Spleen (tissue), 11 donors: Measurements from ENCODE around the gene MPV17L2. TPM values are rescaled to one million over a fixed set of nuclear protein-coding genes. Genes with fewer than 3 reads are reported as not detected.

Experiments
- DNase-seq: peaks from one replicate; pipeline ENCODE4 v3.0.0-alpha.2; 2020
- H3K27ac ChIP-seq, 8 donors: fragments of 200-600 bp; sonication (generic) in 7 of 8; 1 replicate in 4 of 8; 2 replicates in 4 of 8; pipeline versions ENCODE4 v1.5.0 to v1.8.0; 2016 to 2021; ENCODE audit warnings: inconsistent platforms in 4 of 8, mild to moderate bottlenecking in 4 of 8, moderate library complexity in 1 of 8
- H3K27me3 ChIP-seq, 7 donors: fragments of 200-600 bp; sonication (generic) in 6 of 7; replicated peaks in 1 of 7; 1 replicate in 4 of 7; 2 replicates in 3 of 7; pipeline versions ENCODE4 v1.5.0 to v1.8.0; 2016 to 2021; ENCODE audit warnings: inconsistent platforms in 3 of 7, mild to moderate bottlenecking in 1 of 7
- H3K36me3 ChIP-seq, 6 donors: fragments of 200-600 bp; sonication (generic) in 5 of 6; 1 replicate in 4 of 6; 2 replicates in 2 of 6; pipeline versions ENCODE4 v1.5.0 to v1.8.0; 2016 to 2021; ENCODE audit warnings: inconsistent platforms in 2 of 6
- H3K4me1 ChIP-seq, 6 donors: fragments of 200-600 bp; sonication (generic) in 5 of 6; 1 replicate in 3 of 6; 2 replicates in 3 of 6; pipeline versions ENCODE4 v1.5.0 to v1.8.0; 2016 to 2021; ENCODE audit warnings: inconsistent platforms in 3 of 6
- H3K4me3 ChIP-seq, 8 donors: fragments of 200-600 bp; sonication (generic) in 7 of 8; 1 replicate in 4 of 8; 2 replicates in 4 of 8; pipeline versions ENCODE4 v1.5.0 to v1.8.0; 2016 to 2021; ENCODE audit warnings: inconsistent platforms in 4 of 8, mild to moderate bottlenecking in 4 of 8, moderate library complexity in 2 of 8
- H3K9me3 ChIP-seq, 8 donors: fragments of 200-600 bp; sonication (generic) in 7 of 8; 1 replicate in 4 of 8; 2 replicates in 4 of 8; pipeline versions ENCODE4 v1.5.0 to v1.8.0; 2016 to 2021; ENCODE audit warnings: inconsistent platforms in 4 of 8
- POLR2A ChIP-seq, 3 donors: fragments of 450-650 bp; IDR thresholded peaks; one replicate each; pipeline ENCODE4 v1.5.1; 2017; ENCODE audit warnings: antibody characterized with exemption in 3 of 3, mild to moderate bottlenecking in 1 of 3
- POLR2AphosphoS5 ChIP-seq, 3 donors: sonication (generic); formaldehyde crosslinking; IDR thresholded peaks; one replicate each; pipeline ENCODE4 v1.5.1; 2017; ENCODE audit warnings: antibody characterized with exemption in 3 of 3
- WGBS, 5 donors: extraction: QIAGEN DNeasy Blood & Tissue Kit in 3 of 5; methylation state at CpG; one replicate each; pipeline versions ENCODE4 v1.1.5 to v1.1.7; 2013 to 2018; 5-methylcytosine and 5-hydroxymethylcytosine counted together
- intact Hi-C: fragments of 100-400 bp; cut with DNase I; formaldehyde crosslinking; loops from one replicate; pipeline ENCODE4 v1.15.0; 2023; ENCODE audit warnings: low total_unique reads
- polyA plus RNA-seq, 3 donors: library from polyadenylated mRNA; stranded (reverse); fragments of 200-250 nt; gene quantifications; one replicate each; pipeline ENCODE4 v1.2.1, GENCODE V29; 2013
- total RNA-seq, 7 donors: library from RNA; depleted of rRNA in 3 of 7; stranded (reverse); fragments of >200 nt in 3 of 7; fragmentation: NEBNext Ultra II Directional in 4 of 7; extraction: Animal tissue kit (Norgen Biotek cat#: 25700) in 4 of 7; gene quantifications; one replicate each; pipeline versions ENCODE4 v1.1.0 to v1.2.1, GENCODE V29; 2016 to 2021
- TF ChIP-seq, protein P1 (sequence below), 11 experiments: fragments of 200-600 bp in 7 of 11; fragments of 450-650 bp in 4 of 11; sonication (generic) in 4 of 11; IDR thresholded peaks in 8 of 11; conservative IDR thresholded peaks in 3 of 11; 1 replicate in 7 of 11; 2 replicates in 4 of 11; pipeline versions ENCODE4 v1.4.0 to v1.8.0; 2016 to 2021; ENCODE audit warnings: antibody characterized with exemption in 11 of 11, inconsistent platforms in 4 of 11, mild to moderate bottlenecking in 1 of 11
- donor health status: healthy with polysubstance abuse.
- donor health status: DM: no; HTN: no; CAD: no; lungs with moderate emphysema.
- donor health status: DM: no; HTN: no; CAD: no.
- donor health status: Bipolar disorder and iron deficiency.
- donor health status: healthy.
- donor health status: DM: no; HTN: no; CAD: no.
- donor health status: DM: yes; HTN: yes; CAD: no.

MPV17L2 gene
- total and polyA plus RNA-seq, 10 donors = 7.8 to 15.4 (median 11.5) TPM

DNA sequence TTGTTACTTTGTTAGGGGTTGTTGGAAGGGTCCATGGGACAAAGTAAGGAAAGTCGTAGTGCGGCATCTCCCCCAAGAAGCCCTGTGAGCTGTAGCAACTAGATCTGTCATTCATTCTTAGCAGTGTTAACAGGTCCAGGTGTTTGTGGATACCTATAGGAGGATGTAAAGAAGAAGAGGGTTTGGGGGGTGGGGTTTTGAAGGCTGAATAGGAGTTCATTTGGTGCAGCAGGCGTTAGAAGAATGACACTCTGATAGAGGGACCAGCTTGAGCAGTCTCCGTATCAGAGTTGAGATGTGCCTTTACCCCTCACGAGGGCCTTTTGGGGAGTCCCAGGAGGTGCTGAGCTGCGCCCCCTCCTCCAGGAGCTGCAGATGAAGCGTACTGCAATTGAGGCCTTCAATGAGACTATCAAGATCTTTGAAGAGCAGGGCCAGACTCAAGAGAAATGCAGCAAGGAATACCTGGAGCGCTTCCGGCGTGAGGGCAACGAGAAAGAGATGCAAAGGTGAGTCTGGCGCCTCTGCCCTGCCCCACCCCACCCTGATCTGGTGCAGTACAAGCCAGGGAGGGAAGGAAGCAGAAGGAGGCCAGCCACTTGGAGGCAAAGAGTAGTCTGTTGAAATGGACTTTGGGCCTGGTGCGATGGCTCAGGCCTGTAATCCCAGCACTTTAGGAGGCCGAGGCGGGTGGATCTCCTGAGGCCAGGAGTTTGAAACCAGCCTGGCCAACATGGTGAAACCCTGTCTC, 27.0 kb upstream of the MPV17L2 start:
- no peak for DNase-seq
- Histone ChIP-seq H3K36me3 (peaks cover 0 to 79% (median 46%) of the 10 kb centered on the region in 6 donors), H3K4me1 (peaks cover 16 to 53% (median 45%) of the 10 kb centered on the region in 6 donors), H3K27ac (no peak overlapping the region), H3K9me3 (no peaks in the 10 kb centered on the region), H3K4me3 (no peak overlapping the region), H3K27me3 (no peaks in the 10 kb centered on the region)
- WGBS, 5 donors = 94 to 99% (median 96%) methylated on average over 15 of the region's 15 CpGs
- TF ChIP-seq POLR2AphosphoS5 (IDR thresholded peaks at IDR 0.05) = no peak
- TF ChIP-seq POLR2A (IDR thresholded peaks at IDR 0.05) = no peak
- TF ChIP-seq, protein P1, sequence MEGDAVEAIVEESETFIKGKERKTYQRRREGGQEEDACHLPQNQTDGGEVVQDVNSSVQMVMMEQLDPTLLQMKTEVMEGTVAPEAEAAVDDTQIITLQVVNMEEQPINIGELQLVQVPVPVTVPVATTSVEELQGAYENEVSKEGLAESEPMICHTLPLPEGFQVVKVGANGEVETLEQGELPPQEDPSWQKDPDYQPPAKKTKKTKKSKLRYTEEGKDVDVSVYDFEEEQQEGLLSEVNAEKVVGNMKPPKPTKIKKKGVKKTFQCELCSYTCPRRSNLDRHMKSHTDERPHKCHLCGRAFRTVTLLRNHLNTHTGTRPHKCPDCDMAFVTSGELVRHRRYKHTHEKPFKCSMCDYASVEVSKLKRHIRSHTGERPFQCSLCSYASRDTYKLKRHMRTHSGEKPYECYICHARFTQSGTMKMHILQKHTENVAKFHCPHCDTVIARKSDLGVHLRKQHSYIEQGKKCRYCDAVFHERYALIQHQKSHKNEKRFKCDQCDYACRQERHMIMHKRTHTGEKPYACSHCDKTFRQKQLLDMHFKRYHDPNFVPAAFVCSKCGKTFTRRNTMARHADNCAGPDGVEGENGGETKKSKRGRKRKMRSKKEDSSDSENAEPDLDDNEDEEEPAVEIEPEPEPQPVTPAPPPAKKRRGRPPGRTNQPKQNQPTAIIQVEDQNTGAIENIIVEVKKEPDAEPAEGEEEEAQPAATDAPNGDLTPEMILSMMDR (IDR thresholded peaks at IDR 0.05 in 8 of 11, conservative IDR thresholded peaks at IDR 0.05 in 3 of 11) = no peak
- intact Hi-C loops = no loop called here

DNA sequence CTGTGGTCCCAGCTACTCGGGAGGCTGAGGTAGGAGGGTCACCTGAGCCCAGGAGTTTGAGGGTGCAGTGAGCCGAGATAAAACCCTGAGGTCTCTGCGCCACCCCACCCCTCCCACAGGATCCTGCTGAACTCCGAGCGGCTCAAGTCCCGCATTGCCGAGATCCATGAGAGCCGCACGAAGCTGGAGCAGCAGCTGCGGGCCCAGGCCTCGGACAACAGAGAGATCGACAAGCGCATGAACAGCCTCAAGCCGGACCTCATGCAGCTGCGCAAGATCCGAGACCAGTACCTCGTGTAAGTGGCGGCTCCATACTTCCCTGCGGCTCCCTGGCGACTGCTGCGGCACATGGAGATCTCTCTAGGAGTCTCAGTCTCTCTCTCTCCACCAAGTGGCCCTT, 26.0 kb upstream of the MPV17L2 start:
- H3K27ac ChIP-seq = no peak overlapping the region
- no peak overlapping the region for H3K4me3 ChIP-seq
- intact Hi-C loops = no loop called here
- H3K36me3 ChIP-seq = peaks cover 0 to 76% (median 45%) of the 10 kb centered on the region in 6 donors
- TF ChIP-seq POLR2A (IDR thresholded peaks at IDR 0.05) (no peak), POLR2AphosphoS5 (IDR thresholded peaks at IDR 0.05) (peak in 1 of 3 donors; percentile 27)
- no peak for DNase-seq
- 93 to 97% (median 96%) methylated on average over 18 to 21 of the region's 21 CpGs for WGBS, 5 donors
- no peaks in the 10 kb centered on the region for H3K9me3 ChIP-seq
- no peaks in the 10 kb centered on the region for H3K27me3 ChIP-seq
- H3K4me1 ChIP-seq = peaks cover 20 to 54% (median 47%) of the 10 kb centered on the region in 6 donors

DNA sequence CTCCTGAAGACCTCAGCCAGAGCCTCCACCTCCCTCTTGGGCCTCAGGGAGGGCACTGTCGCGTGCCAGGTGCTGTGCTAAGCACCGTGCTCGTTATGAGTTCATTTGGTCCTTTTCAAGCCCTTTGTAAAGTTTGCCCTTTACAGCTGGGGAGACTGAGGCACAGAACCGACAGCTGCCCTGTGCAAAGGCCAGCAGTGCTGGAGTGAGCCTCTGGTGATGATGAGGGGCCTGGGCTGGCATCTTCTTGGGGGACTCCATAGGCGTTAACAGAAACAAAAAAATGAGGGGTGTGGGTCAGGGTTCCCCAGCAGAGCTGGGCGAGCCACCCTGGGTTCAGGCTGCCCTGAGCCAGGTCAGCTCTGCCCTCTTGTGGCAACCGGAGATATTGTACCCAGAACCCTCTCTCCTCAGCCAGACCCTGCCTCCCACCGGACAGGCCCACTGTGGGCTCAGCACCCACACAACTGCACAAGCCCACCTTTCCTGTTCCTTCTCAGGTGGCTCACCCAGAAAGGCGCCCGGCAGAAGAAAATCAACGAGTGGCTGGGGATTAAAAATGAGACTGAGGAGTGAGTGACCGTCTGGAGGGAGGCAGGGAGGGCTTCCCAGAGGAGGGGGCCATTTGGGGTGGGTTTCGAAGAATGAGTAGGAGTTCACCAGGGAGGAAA, 24.9 kb upstream of the MPV17L2 start:
- Histone ChIP-seq H3K27me3 (no peaks in the 10 kb centered on the region), H3K9me3 (no peaks in the 10 kb centered on the region), H3K4me1 (peaks cover 27 to 61% (median 55%) of the 10 kb centered on the region in 6 donors), H3K36me3 (peaks cover 0 to 65% (median 42%) of the 10 kb centered on the region in 6 donors), H3K4me3 (peak overlapping the region in 1 of 8 donors; percentile 58), H3K27ac (peak overlapping the region; percentile 83 to 95 (median 92))
- DNase-seq = peak; percentile 89
- TF ChIP-seq POLR2A (IDR thresholded peaks at IDR 0.05) = no peak
- TF ChIP-seq, protein P1 (IDR thresholded peaks at IDR 0.05 in 8 of 11, conservative IDR thresholded peaks at IDR 0.05 in 3 of 11) = peak; percentile 58 to 89 (median 84)
- no peak for TF ChIP-seq POLR2AphosphoS5 (IDR thresholded peaks at IDR 0.05)
- WGBS, 5 donors = 63 to 72% (median 70%) methylated on average over 14 of the region's 14 CpGs
- intact Hi-C loops = no loop called here

DNA sequence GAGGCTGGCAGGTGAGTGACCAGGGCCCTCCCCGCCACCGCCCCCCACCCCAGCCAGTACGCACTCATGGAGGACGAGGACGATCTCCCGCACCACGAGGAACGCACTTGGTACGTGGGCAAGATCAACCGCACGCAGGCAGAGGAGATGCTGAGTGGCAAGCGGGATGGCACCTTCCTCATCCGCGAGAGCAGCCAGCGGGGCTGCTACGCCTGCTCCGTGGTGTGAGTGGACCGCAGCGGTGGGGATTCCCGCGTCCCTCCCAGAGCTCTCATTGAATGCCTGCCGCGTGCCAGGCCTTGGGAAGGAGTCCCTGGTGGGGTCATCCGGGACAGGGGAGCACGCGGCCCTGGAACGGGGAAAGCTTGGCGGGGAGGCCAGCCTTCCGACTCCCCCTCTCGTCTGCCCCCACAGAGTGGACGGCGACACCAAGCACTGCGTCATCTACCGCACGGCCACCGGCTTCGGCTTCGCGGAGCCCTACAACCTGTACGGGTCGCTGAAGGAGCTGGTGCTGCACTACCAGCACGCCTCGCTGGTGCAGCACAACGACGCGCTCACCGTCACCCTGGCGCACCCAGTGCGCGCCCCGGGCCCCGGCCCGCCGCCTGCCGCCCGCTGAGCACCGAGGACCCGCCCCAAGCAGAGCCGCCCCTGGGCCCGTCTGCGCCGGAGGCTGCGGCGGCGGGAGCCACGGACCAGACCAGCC, 24.2 kb upstream of the MPV17L2 start:
- peaks cover 32 to 68% (median 60%) of the 10 kb centered on the region in 6 donors for H3K4me1 ChIP-seq
- H3K27ac ChIP-seq = peak overlapping the region; percentile 83 to 95 (median 92)
- intact Hi-C loops = no loop called here
- 85 to 92% (median 87%) methylated on average over 55 to 66 of the region's 66 CpGs for WGBS, 5 donors
- H3K36me3 ChIP-seq = peaks cover 0 to 58% (median 38%) of the 10 kb centered on the region in 6 donors
- no peaks in the 10 kb centered on the region for H3K9me3 ChIP-seq
- TF ChIP-seq, protein P1 (IDR thresholded peaks at IDR 0.05 in 8 of 11, conservative IDR thresholded peaks at IDR 0.05 in 3 of 11) = no peak
- TF ChIP-seq POLR2AphosphoS5 (IDR thresholded peaks at IDR 0.05) = peak in 2 of 3 donors; percentile 56 to 66
- H3K4me3 ChIP-seq = peak overlapping the region in 4 of 8 donors; percentile 16 to 58 (median 24)
- DNase-seq = peak; percentile 87
- H3K27me3 ChIP-seq = no peaks in the 10 kb centered on the region
